Fibroblast of lung (primary cell): ENCODE data around the gene GRB2.

ENCODE experiments used
- CTCF ChIP-seq, 2 donors: IDR thresholded peaks in 1 of 2; conservative IDR thresholded peaks in 1 of 2; 1 replicate in 1 of 2; 2 replicates in 1 of 2; pipeline ENCODE4 v1.5.1; 2011 to 2012; ENCODE audit warnings: low read length in 2 of 2, control low read depth in 1 of 2, inconsistent platforms in 1 of 2, low read depth in 1 of 2, mild to moderate bottlenecking in 1 of 2
- EZH2 ChIP-seq: IDR thresholded peaks from 2 replicates; pipeline ENCODE4 v1.5.1; 2012; ENCODE audit warnings: low read length, control low read depth, mild to moderate bottlenecking; ENCODE audit errors: missing control alignments

DNA sequence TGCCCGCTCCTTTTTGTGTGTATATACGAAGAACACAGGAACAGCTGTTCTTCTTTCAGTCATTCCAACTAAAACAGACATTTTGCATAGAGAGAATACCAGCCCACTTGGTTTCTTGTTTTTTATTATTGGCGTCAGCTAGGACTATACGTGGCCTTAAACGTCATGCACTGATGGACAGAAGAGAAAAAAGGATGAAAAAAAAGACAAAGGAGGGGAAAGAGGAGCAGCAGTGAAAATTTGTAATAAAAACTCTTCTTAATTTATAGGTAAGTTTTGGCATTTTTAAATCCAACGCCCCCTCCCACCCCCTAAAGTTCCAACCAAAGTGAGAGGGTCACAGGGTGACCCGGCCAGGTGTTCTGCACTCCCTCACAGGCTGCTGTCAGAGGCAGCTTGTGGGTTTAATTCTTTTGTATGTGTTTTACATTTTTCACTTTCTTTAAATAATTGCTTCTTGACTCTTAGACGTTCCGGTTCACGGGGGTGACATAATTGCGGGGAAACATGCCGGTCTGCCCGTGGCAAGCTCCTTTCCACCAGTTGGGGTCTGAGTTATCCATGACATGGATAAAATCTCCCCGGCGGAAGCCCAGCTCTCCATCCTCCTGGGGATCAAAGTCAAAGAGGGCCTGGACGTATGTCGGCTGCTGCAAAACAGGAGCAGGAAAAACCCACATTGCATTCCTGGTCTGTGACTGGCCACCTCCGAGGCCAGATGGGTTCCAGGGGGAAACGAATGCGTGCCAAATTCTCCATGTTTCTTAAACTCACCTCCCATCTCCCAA lies 85.4 kb downstream of the GRB2 start:
- no peak for TF ChIP-seq CTCF (conservative IDR thresholded peaks at IDR 0.05 in 1 of 2, IDR thresholded peaks at IDR 0.05 in 1 of 2; ENCODE audit: low read depth in 1 of 2, low read length in 2 of 2)
- TF ChIP-seq EZH2 = no peak
